Ammon's horn (tissue), 1 donor: ENCODE measurements around the gene MCHR1.

Source experiments
- DNase-seq: peaks from one replicate; pipeline ENCODE4 v3.0.0-alpha.2; 2016; ENCODE audit warnings: low spot score

Gene MCHR1

DNA sequence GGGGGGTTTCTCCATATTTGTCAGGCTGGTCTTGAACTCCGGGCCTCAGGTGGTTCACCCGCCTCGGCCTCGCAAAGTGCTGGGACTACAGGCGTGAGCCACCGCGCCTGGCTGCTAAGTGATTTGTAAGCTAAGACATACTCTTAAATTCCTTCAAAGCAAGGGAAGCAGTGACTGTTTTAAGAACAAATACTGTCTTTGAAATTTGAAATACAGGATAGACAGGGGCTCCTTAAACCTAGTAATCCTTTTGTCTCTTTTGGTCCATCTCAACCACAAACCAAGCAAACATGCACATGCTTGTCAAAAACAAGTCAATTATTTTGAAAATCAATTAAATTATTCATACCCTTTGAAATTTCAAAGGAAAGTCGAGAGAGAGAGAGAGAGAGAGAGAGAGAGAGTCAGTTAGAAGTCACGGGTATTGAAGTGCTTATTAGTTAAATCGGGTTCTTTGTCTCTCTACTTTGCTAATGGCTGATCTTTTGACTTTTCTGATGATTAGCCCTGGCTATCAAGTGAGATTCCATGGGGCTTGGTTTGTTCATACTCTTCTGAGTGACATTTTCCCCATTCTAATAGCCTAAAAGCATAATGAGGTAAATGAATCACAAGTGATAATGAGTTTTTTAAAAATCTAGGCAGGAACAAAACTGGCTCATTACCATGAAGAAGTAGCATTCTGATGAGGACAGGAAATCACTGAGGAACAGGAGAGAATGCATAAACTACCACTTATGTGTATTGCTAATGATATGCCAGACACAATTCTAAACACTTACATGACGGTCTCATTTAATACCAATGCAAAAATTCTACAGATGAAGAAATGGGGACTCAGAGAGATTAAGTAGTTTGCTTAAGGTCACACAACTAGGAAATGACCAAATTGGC is 48.0 kb downstream of the MCHR1 start:
- no peak for DNase-seq

DNA sequence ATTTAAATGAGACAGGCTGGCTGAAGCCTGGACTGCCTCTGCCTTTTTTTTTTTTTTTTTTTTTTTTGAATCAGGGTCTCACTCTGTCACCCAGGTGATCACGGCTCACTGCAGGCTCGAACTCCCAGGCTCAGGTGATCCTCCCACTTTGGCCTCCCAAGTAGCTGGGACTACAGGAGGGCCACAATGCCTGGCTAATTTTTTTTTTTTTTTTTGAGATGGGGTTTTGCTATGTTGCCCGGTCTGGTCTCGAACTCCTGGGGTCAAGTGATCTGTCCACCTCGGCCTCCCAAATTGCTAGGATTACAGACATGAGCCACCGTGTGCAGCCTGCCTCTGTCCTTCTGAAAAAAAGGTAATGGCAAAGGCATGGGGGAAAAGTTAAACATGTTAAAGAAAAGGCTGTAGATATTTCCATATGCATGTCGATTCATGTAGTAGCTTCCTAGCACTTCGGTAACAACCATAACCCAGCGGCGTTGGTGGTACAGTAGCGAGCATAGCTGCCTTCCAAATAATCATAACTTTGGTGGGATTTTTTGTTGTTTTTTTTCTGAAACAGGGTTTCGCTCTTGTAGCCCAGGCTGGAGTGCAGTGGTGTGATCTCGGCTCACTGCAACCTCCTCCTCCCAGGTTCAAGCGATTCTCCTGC is 48.8 kb downstream of the MCHR1 start:
- DNase-seq, result no peak

DNA sequence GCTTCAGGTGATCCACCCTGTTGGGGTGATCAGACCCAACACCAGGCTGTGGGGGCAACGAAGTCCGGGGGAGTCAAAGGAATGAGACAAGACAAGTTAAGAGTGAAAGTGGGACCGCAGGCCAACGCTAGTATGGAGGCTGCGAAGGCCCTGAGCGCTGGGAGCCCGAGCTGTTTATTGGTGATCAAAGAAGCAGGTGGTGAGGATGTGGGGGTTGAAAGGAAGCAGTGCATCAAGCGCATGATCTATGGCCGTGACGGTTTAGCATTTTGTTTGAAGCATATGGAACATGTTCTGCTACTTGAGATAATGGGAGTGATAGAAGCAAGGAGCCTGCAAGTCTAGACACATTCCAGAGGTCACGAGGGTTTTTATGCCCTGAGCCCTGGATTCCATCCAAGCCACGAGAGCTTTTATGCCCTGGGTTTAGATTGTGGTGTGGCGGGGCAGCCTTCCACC is 49.5 kb downstream of the MCHR1 start:
- no peak for DNase-seq

DNA sequence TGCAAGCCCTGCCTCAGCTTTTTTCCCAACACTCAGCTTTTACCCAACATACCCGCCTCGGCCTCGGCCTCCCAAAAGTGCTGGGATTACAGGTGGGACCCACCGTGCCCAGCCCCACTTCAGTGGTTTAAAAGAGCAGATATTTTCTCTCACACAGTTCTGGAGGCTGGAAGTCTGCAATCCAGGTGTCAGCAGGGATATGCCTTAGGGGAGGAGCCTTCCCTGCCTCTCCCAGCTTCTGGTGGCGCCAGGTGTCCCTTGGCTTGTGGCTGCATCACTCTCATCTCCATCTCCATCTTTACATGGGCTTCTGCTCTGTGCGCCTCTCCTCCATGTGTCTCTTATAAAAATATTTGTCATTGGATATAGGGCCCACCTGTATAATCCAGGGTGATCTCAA is 50.0 kb downstream of the MCHR1 start:
- DNase-seq, result no peak
